HG02571 (cell line): ENCODE results near the gene SPRY4.
"Not testable (repeated sequence)": the region's sequence is repeated elsewhere in the genome, so short reads cannot be mapped to it uniquely, and the experiment has no call there.

Experiments used
- ATAC-seq: cut with Tn5 transposase; IDR thresholded peaks from one replicate; pipeline ENCODE4 v1.9.1; 2021; ENCODE audit warnings: mild to moderate bottlenecking, moderate library complexity; ENCODE audit not compliant: unreplicated experiment

The SPRY4 gene

DNA sequence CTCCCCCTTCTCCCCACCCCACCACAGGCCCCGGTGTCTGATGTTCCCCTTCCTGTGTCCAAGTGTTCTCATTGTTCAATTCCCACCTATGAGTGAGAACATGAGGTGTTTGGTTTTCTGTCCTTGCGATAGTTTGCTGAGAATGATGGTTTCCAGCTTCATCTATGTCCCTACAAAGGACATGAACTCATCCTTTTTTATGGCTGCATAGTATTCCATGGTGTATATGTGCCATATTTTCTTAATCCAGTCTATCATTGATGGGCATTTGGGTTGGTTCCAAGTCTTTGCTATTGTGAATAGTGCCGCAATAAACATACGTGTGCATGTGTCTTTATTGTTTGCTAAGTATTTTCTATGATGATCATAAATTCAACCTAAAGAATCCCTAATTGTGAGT lies 60.7 kb downstream of the SPRY4 start:
- ATAC-seq = not testable (repeated sequence)

DNA sequence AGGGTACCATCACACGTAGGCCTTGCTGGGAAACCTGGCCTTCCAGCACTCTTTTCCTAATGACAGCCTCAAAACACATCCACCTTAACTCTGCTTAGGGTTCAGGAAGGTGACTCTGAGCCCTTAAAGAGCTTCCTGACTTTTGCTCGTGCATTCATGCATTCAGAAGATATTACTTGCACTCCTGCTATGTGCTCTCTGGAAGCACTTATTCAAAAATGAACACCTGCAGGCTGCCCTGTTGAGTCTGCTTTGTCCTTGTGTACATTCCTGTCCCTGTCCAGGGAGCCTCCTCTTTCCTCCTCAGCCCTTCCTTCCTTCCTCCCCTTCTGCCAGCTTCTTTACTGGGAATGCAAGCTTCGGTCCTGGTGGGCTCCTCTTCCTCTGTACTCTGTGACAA lies 61.5 kb downstream of the SPRY4 start:
- no peak for ATAC-seq

DNA sequence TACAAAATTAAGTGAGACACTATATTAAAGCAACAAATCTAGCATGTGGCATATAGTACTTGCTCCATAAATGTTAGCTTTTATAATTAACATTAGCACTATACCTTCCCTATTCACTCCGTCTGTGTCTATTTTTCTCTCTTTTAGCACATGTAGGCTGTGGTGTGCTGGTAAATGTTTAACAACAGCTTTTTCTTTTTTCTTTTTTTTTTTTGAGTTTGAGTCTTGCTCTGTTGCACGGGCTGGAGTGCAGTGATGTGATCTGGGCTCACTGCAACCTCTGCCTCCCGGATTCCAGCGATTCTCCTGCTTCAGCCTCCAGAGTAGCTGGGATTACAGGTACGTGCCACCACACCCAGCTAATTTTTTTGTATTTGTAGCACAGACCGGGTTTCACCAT lies 62.1 kb downstream of the SPRY4 start:
- no peak for ATAC-seq
